CD4-positive, alpha-beta T cell treated with Interleukin-12 subunit alpha and Interleukin-12 subunit beta, for 1 hour (primary cell): ENCODE measurements around the gene REX1BD.

Experiments used
- DNase-seq: peaks from one replicate; pipeline ENCODE4 v3.0.0-alpha.2; 2020

The REX1BD gene

DNA sequence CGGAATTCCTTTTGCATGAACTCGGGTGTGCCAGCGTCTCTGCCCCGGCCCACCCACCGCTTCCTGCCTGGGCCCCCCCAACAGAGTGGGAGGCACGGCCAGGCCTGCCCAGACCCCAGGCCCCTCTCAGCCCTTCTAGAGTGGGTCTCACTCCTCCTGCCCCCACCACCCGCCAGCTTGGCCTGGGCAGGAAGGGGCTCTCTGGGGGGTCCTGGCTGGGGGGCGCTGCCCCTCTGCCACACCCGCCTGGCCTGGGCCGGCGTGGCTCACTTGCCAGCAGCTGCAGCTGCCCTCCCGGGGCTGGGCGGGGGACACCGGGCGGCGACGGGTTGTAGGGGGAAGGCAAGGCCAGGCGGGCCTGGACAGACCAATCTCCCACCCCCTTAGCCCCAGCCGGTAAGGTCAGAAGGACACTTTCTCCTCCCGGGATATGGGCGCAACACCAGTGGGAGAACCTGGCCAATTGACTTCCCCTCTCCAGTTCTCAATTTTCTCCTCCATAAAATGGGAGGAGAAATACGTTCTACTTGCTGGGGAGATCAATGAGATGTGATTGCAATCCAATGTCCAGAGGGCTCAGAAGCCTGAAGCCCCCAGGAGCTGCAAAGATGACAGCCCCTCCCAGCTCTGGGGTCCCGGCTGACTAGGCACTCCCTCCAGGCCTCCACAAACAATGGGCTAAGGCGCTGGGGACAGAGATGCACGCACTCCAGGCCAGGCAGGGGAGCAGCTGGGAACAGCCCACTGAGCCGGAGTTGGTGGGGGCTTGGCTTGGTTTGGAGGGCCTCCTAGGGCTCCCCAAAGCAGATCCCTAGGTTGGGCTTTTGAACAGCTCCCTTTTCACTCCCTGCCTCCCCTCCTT is 15.6 kb downstream of the REX1BD start:
- DNase-seq = no peak

DNA sequence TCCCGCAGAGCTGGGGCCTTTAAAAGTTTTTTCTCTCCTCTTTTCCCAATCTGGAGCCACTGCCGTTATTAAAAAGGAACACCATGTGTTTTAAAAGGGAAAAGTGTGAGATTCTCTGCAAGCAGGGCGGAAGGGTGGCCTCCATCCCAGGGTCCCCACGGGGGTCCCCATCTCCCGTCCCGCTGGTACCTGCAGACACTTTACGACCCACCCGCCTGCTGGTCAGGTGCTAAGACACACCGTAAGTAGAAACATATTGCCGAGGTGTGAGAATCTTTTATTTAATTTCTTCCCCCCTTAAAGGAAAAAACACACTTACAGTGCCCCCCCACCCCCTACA is 16.2 kb downstream of the REX1BD start:
- DNase-seq = no peak

DNA sequence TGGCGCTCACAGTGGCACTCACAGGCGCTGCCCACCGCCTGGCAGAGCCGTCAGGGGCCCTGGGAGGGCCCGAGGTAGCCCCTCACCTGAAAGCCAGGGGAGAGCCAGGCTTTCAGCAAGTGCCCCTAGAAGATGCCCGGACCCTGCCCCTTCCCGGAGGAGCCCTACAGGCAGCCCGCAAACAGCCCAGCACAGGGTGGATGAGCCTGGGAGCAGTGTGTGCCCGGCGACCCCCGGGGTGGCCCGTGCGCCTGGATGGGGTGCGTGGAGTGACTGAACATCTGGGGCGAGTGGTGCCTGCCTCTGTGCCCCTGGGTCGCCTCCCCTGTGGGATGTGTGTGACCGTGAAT is 16.6 kb downstream of the REX1BD start:
- no peak for DNase-seq

DNA sequence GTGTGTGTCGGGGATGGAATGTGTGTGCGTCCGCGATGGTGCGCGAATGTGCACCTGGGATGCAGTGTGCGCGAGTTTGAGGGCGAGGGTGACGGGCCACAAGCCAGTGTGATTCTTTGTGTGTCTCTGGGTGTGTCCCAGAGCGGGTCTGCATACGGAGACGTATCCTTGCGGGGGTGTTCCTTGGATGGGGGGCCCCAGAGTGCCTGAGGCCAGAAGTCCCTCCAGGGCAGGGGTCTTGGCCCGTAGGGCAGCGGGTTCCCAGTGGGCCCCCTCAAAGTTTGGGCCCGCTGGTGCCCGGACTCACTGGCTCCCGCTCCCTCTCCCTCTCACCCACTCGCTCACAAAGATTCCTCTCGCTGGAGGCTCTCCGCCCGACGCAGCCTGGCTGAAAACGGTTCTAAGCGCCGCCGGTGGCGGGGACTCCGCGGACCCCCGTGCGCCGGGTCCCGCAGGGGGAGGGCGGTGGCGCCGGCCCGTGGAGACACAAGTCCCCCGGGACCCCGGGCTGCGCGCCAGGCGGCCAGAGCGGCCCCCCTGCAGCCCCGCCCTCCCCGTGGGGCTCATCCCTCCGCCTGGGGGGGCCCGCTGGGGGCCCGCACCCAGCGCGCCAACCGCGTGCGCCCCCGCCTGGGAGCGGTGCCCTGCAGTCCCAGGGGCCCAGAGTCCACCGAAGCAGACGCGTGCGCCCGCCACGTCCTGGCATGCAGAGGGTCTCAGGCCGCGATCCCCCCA is 17.1 kb downstream of the REX1BD start:
- no peak for DNase-seq

DNA sequence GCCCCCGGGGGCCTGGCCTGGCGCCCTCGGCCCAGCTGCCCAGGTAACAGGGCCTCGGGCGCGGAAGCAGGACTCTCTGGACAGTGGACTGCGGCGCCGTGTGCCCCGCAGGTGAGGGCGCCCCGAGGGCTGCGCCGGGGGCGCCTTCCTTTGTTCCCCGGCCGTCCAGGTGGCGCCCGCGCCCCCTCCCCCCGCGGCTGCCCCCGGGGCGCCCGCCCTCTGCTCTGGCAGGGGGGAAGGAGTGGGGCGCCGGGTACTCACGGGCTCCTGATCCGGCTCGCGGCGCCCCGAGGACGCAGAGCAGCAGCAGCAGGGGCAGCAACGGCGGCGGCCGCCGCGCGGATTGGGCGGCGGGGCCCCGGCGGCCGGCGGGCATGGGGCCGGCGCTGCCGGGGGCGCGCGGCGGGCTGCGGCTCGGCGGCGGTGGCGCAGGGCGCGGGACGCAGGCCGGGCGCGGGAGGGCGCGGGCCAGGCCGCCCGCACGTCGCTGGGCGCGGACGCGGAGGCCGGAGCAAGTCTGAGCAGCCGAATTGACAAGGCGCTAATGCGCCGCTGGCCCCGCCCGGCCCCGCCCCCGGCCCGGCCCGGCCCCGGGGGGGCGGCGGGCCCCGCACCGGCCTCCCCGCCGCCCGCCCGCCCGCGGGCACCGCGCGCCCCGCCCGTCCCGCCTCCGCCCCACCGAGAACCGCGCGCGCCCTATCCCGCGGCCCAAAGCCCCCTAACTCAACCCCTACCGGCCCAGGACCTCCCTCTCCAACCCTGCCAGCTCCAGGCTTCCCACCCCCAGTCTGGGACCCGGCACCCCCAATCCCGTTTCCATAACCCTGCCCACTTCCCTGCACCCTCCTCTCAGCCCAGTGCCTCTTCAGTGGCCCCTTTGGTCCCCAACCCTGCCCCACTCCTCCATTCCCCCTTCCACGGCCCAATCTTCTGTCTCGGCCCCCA is 18.0 kb downstream of the REX1BD start, which contains the start of gene CRLF1:
CRLF1 (minus strand) TSS at position 519 of the 945 bp plus-strand sequence; CDS start at position 376, 143 bp downstream.
- no peak for DNase-seq

DNA sequence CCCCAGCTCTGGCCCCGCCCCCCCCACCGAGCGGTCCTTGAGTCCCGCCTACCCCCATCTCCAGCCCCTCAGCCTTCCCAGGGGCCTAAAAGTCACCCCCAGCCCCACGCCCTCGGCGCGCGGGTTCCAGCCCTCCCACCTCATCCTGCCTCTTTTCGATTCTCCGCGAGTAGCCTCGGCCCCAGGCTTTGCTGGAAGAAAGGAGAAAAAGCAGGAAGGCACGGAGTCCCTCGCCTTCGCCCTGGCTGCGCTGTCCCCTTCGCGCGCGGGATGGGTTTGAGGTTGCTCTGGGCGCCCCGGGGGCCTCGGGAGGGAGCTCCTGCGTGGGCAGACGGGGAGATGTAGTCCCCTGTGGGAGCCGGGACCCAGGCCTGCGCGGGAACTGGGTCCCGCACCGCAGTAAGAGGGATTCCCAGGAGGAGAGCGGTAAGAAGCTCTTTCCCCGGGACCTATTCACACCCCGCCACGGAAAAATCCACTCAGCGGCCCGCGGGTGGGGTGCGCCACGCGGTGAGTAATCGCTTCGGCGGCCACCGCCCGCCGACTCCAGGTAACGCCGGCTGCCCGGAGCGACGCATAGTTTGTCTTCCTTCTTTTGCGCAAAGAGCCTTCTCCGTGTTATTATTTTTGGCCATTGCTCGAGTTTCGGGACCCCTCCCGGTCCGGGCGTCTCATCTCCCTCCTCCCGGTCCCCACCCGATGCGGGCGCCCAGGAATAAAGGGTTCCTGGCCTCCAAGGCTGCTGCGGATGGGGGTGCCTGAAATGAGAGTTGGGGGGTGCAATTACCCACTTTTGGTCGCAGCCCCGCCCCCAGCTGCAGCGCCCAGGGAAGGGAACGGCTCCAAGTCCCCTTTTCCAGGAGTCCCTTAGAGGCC is 18.9 kb downstream of the REX1BD start:
- no peak for DNase-seq

DNA sequence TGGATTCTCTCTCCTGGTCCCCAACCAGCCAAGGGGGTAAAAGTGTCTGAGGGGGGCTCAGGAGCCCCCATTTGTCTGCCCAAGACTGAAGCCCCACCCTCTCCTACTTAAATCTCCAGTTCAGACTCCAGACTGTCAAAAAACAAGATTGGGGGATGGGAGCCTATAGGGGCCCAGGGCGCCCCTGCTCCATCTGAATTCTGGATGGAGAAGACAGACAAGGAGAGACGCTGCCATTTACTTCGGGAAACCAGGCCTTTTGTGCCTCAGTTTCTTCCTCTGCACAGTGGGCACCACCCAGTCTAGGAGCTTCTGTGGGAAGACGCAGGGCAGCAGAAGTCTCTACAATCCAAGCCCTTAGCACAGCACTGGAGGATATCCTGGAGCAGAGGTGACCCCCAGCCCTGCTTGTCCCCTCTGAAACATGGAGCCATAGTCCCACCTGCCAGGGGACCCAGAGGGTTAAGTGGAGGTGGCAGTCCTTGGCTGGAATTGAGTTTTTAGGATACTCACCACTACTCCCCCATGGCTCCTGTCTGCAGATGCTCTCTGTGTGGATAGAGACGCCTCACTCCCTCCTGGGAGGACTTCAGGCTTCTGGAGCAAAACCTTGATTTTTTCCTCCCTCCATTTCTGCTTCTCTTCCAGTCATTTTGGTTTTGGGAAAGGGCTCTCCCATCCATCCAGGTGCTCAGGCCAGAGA is 19.7 kb downstream of the REX1BD start:
- no peak for DNase-seq

DNA sequence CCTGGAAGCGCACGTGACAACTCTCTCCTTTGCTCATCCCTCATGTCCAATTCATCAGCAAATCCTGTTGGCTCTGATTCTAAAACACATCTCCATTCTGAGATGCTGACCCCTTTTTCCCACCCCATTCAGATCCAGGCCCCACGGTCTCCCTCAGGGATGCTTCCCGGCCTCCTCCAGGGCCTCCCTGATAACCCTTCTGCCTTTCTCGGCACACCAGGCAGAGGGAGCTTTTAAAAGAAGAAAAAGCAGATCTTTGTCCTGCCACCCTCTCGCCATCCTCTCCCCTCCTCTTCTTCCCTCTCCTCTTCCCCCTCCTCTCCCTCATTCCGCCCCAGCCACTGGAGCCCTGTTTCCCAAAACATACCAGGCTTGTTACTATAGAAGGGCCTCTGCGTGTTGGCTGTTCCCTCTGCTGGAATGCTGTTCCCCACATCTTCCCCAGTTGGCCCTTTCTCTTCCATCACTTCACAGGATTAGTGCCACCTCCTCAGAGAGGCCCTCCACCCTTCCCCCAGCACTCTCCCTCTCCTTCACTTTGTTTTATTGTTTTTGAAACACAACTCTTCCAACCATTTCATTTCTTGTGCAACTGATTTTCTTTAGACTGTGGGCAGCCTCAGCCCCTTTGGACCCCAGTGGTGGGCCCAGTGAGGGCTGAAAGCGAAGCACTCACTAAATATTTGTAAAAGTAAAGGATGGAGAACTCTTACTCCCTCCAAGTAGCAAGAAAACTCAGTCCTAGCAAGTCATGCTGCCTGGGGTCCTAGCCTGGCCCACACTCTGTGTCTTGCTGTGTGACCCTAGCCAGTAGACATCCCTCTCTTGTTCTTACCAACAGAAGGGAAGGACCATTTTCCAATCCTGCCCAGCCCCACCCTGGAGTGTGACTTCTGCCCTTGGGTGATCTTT is 20.5 kb downstream of the REX1BD start:
- DNase-seq = no peak

DNA sequence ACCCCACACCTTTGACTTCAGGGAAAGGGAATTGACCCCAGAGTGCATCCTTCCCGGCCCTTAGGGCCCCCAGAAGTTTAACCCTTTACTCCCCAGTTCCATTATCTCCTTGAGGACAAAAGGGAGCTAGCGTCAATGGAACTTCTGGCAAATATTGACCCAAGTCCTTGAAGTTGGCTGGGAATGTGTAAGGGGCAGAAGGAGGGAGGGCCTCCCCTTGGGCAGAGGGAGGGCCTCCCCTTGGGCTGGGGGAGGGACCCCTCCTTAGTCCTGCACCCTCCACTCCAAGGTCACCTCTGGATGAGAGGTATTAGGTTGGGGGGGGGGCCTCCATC is 21.1 kb downstream of the REX1BD start:
- DNase-seq = no peak

DNA sequence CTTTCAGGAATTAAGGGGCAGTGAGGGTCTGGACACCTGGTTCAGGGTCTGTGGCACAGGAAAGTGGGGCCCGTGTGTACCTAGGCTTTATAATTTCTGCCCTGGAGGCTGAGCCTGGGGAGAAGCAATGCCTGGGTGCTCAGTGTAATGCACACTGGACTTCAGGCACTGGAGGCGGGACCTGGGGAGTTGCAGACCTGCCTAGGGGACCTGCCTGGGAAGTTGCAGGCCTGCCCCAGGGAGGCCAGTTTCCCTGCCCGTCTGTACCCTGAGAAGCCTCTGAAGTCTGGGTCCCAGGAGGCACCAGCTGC is 21.6 kb downstream of the REX1BD start:
- DNase-seq = no peak

DNA sequence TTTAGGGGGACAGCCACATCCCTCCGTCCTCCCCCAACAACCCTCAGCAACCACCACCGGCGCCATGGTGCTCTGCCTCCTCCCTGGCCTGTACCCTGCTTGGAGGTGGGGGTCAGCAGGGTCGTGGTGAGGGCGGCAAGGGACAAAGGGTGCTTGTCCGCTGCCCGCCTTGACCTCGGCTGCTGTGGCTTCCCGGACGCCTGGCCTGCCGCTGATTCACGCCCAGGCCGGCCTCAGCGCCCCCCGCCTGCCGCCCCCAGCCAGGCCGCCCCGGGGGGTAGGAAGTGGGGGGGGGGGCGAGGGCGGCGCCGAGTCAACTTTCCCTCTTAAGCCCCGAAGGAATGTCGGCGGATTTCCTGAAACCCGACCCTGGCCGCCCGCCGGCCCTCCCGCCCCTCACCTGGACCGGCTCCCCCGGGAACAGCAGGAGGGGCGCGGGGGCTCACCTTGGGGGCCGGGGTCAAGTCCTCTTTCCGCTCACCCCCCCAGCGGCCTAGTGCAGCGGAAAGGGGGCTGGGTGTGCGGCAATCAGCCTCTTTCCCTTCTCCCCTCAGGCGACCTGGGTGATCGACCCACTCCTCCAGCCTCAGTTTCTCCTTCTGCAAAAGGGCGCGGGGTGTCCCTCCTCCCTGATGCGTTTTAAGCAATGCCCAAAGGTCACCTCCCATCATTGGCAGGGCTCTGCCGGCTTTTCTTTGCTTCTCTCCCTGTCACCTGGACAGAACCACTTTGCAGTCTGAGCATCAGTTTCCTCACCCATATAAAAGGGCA is 22.1 kb downstream of the REX1BD start:
- DNase-seq = no peak

DNA sequence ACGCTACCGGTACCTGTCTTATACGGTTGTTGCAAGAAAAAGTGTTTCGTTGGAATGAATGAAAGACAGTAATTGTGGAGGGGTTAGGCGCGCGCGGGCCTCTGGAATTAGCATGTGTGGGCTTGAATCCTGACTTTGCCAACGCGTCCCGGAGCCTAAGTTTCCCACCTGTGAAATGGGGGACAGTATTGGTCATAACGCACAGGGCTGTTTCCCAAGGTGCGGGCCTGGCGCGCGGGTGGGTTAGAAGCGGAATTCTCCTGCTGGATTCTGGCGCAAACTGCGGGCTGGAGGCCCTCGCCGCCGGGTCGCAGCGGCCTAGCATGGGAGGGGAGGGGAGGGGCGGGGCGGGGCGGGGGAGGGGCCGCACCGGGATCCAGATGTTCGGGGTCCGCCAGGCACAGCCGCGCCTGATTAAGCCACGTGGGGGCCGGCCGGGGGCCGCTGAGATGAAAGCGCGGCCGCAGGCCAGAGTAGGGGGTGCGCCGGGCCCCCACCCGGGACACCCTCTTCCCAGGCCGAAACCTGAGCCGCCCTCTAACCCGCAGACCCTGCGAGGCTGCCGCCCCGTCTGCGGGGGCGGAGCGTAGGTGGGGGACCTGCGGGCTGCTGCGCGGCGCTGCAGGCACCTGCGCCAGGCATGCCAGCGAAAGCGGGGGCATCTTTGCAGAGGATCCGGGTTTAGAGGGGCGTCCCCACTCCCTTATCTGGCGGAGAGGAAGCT is 22.9 kb downstream of the REX1BD start:
- no peak for DNase-seq

DNA sequence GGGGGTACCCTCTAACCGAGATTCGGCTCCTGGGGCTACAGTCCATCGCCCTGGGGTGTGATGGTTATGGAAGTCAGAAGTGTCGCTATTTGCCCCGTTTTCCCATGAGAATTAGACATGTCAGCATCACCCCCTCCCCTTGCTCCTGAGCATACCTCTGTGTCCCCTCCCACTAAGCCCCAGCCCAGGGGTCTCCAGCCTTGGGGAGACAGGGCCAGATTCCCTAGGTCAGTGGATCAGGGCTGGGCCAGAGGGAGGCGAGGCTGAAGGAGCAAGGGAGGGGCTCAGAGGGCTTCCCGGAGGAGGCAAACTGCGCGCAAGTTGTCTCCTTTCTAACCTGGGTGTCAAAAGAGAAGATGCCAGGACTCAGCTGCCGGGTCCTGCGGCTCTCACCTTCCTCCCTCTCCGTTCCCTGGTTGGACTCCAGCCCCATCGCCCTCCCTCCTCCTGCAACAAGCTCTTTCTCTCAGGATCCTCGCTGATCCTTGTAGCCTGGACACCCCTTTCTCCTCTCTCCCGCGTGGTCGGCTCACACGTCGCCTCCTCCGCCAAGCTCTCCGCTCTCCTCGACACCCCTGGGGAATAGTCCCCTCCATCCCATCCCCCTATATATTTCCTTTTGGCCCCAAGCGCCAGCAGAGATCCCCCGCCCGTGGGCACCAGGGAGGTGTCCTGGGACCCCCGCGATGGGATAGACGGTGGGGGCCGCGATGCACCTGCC is 23.6 kb downstream of the REX1BD start:
- DNase-seq = no peak

DNA sequence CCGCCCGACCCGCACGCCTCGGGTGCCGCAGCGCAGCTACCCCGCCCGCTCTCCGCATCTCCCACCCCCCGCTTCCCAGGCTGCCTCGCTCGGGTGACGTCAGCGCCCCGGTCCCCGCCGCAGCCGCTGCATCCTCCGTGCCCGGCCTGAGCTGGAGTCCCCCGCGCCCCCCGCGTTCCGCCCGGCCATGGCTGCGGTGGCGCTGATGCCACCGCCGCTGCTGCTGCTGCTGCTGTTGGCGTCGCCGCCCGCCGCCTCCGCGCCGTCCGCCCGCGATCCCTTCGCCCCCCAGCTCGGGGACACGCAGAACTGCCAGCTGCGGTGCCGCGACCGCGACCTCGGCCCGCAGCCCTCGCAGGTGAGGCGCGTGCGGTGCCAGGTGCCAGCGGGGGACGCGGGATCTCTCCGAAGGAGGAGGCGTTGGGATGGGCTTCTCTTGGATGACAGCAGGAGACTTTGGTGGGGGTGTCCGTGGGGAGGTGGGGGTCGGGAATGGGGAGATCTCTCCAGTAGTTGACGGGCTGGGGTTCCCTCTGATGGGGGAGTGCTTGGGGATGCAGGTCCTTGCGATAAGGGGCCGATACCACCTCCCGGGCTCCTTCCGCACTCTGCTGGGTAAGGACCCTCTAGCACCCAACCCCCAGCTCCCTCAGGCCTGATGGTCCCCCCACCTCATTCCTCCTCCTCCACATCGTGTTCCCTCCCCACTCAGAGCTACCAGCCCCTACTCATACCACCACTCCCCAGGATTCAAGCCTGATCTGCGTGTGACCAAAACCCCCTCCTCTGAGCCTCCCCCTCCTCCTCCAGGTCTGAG is 24.4 kb downstream of the REX1BD start, which contains the start of gene TMEM59L:
TMEM59L (plus strand) TSS at position 99 of the 817 bp plus-strand sequence; CDS start at position 188, 89 bp downstream.
- peak; percentile 59 for DNase-seq

DNA sequence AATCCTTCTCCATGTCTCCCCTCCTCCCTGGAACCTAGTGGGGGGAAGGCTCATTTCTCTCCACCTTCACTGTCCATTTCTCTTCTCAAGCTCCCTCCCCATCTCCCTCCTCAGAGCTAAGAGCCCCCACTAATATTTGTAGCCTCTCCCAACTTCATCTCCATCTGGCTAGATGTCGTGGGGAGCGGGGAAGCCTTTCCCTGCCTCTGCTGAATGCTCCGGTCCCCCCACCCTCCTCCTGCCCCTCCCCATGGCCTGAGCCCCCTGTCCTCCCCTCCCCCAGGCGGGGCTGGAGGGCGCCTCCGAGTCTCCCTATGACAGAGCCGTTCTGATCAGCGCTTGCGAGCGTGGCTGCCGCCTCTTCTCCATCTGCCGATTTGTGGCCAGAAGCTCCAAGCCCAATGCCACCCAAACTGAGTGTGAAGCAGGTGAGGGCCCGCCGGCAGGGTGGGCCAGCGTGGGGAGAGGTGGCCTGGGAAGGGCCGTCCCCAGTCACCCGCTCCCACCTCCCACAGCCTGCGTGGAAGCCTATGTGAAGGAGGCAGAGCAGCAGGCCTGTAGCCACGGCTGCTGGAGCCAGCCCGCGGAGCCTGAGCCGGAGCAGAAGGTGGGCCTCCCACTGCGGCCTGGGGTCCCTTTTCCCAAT is 25.1 kb downstream of the REX1BD start:
- no peak for DNase-seq

DNA sequence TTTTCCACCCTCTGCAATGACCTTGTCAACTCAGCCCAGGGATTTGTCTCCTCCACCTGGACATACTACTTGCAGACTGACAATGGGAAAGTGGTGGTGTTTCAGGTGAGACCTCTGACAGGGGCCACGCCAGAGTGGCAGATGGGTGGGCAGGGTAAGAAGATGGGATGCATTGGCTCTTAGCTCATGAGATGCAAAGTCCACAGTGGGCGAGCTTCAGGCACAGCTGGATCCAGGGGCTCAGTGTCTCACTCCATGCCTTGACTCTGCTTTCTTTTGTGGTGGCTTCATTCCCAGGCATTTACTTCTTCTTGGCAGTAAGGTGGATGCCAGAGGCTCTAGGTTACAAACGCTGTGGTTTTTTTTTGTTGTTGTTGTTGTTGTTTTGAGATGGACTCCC is 27.4 kb downstream of the REX1BD start:
- DNase-seq = no peak

DNA sequence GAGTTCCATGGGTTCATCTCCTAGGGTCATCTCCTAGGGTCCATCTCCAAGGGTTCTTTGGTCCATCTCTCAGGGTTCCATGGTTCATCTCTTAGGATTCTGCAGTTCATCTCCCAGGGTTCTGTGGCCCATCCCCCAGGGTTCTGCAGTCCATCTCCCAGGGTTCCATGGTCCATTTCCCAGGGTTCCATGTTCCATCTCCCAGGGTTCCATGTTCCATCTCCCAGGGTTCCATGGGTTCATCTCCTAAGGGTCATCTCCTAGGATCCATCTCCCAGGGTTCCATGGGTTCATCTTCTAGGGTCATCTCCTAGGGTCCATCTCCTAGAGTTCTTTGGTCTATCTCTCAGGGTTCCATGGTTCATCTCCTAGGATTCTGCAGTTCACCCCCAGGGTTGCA is 29.0 kb downstream of the REX1BD start:
- no peak for DNase-seq
